ENCODE measurements around the gene MRE11.
"Not testable (repeated sequence)": the region's sequence is repeated elsewhere in the genome, so short reads cannot be mapped to it uniquely, and the experiment has no call there.

MRE11 gene

DNA sequence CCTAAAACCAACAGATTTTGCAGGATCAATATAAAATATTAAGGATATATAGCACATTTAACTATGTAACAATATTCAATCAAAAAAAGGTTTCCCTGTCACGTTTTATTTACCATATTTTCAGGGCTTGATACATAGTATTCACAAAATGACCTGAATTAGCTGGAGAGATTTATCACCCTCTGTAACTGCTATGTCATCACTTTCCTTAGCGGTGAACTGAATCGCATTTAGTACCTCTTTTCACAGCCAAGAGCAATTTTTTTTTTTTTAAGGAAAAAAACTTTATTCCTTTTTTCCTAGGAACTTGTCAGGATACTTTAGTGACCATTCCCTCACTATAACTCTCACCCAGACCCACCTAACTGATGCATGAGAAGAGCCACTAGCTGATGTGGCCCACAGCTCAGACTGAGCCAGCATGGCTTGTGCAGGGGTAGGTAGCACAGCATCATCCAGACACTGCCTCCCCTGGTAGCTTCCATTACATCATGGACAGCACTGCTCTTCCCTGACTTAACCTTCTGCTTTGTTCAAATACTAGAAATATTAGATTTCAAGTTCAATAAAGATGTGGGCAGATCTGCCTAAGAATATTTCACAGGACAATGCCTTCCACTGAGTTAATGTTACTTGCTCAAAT lies 75.4 kb downstream of the MRE11 start:
- no peak for DNase-seq

DNA sequence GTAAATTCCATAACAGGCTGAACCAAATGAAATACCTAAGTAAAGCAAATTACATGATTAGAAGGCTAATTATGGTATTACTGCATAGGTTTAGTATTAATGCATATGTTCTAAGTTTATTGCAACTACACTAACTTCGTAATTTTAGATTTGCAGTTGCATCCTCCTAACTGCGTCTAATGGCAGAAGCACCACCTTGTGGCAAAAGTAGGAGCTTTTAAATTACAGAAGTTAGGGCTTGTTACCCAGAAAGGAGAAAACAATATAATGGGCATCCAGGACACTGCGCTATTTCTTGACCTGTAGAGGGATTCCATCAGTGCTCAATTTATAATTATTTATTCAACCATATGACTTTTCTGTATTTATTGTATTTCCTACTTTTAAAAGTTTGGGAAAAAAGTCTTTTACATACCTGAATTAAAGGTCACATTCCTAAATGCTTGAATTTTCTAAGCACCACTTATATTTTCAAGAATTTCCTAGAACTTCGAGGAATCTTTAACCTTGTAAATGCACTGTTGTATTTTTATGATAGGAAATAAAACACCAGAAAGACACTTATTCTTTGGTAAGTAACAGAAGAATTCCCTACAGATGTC lies 76.2 kb downstream of the MRE11 start:
- DNase-seq: no peak

DNA sequence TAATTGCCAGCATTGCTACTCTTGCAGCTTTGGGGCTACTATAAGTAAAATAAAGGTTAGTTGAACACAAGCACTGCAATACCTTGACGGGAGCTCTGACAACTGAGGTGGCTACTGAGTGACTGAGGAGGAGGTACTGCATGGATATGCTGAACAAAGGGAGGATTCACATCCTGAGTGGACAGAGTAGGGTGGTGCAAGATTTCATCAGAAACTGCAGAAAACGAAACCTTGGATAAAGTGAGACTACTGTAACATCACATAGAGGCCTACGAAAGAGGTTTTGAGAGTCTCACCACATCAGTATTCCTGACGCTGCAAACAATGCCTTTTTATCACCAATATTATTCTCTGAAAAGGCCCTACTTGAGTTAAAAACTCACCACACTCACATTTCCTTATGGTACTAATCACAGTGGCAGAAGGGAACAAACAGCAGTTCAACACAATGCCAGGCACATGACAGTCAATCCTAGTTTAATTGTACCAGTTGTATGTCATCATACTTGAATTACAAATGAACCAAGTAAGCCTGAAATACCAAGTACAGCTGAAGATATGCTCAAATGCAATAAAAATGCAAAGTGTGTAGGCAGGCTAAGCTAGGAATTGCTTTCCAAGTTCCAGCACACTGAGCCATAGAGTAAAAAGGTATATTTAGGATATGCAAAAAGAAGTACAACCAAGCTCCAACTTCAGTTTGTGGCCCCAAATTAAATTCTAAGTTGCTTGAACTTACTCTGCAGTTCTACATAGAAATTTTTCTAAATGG lies 88.4 kb downstream of the MRE11 start:
- no peak for DNase-seq

DNA sequence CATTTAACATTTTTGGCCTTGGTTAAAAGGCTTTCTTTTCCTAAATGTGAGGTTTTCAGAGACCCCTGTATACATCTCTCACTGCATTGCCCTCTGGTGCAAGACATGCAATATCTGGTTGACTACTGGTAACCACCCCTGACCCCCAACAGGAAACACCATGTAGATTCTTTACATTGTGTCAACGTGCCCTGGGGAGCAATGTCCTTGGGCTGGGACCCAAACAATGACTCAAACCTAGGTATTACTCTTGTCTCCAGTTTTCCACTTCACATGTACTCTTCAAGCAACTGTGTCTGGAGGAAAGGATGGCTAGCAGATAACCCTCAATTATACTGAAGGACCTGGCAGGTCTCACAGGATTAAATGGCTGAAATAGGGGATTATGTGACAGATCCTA lies 91.3 kb downstream of the MRE11 start:
- no peak for DNase-seq

DNA sequence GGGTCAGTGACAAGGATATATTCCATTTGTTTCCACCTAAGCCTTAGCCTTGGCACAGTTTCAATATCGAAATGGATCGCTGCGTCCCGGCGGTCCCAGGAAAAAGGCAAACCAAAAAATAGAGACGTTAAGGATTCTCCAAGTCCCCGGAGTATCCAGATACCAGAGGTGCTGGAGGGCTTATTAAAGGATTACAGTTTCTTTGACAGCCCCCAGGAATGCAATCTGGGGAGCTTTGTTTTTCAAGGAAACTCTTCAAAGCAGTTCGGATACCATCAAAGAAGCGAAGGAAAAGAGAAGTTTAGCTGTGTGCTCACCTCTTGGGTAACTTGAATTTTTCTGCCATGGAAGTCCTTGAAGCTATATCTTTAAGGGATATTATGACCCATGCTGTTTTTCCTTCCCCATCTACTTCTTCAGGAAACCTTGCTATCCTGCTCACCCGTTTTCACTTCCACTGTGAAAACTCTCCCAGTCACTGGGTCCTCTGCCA lies 91.8 kb downstream of the MRE11 start:
- no peak for DNase-seq

DNA sequence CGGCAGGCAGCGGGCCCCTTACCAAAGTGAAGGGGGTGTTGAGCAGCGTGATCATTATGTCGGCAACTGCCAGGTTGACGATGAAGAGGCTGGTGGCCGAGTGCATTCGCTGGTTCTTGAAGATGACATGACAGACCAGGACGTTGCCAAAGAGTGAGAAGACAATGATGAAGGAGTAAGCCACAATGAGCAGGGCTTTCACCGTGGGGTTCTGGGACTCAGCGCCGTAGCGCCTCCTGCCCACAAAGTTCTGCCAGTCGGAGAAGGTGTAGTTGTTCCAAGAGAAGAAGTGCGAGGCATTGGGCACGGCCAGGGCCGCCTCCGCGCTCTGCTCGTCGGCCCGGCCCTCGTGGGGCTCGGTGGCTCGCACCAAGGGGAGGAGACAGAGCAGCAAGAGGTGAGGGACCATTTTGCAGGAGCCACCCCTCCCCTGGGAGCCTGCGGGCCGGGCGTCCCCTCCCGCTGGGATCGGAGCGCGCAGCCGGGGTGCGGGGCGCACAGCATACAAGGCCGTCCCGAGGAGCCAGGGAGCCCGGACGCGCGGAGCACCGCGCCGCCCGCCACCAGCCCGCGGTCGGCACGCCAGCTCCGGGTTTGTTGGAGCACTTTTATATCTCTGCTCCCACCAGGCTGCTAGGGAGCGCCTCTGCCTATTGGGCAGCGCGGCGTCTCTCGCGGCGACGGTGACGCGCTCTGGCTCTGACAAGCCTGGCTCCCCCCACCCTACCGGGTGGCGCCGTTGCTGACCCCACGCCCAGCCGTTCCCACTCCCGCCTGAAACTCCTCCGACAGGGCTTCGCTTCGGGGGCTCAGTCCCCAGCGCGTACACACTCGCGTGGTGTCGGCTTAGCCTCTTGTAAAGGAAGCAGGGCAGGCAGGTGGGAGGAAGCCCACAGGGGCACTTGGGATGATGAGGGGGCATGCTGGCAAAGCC lies 92.5 kb downstream of the MRE11 start, which contains the start of gene GPR83:
TSS of gene GPR83 (minus strand) at position 581 of the 934 bp plus-strand sequence. CDS start at position 409, 172 bp downstream.
- DNase-seq: no peak

DNA sequence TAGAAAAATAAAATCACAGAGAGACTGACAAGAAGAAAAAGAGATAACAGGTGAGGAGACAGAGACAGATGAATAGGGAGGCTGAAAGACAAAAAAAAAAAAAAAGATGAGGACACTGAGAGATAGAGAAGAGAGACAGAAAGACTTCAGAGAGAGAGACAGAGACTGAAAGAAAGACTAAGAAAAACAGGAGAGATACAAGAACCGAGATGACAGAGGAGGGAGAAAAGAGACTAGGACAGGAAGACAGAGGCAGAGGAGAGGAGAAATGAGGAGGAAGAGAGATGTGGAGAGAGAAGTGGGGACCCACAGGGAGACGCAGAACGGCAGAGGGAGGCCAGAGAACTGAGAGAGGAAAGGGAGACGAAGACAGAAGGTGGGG lies 93.2 kb downstream of the MRE11 start:
- DNase-seq: no peak

DNA sequence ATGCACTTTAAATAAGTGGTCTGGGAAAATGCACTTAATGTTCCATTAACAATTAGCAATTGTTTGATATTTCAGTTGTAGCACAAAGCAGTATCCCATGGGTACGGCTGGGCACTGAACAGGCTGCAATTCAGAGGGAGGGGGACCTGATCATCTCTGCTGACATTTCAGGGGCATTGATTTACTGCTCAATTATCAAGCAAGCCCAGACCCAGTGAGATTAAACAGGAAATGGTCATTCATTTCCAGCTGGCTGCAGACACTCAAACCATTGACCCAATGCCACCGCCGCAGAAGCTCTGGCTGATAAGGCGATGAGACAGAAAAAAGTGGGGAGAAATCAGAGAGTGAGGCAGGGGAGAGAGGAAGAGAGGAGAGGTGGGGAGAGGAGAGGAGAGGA lies 93.6 kb downstream of the MRE11 start:
- DNase-seq: no peak

DNA sequence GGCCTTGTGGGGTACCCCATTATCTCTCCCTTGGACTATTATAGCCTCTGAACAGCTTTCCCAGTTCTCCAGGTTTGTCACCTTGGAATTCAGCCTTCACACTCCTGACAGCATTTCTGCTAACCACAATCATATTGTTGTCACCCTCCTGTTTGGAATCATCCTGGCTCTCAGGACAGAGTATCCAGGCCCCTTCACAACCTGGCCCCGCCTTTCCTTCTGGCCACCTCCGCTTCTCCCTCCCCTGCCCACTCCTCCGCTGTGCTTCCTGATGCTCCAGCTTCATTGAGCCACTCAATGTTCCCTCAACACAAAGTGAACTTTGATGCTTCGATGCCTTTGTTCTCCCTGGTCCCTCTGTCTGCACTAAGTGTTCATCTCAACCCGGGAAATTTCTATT lies 95.5 kb downstream of the MRE11 start:
- no peak for DNase-seq

DNA sequence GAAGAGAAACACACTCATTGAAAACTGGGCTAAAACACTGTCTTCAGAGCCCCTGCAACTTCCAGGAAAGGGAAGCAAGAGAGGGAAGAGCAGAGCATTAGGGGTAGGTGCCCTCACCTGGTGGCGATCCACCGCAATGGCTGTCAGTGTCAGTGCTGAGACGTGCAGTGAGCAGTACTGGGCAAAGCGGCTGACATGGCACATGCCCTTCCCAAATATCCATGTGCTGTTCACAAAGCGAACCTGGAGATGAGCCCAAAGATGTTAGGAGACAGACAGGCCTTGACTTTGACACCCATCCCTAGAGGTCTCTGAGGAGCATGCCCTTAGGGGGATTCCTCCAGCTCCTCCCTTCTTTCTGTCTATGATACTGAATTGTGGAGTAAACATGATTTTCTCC lies 97.4 kb downstream of the MRE11 start:
- DNase-seq: no peak

DNA sequence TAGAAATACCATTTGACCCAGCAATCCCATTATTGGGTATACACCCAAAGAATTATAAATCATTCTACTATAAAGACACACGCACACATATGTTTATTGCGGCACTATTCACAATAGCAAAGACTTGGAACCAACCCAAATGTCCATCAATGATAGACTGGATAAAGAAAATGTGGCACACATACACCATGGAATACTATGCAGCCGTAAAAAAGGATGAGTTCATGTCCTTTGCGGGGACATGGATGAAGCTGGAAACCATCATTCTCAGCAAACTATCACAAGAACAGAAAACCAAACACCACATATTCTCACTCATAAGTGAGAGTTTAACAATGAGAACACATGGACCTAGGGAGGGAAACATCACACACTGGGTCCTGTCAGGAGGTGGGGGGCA lies 101.7 kb downstream of the MRE11 start:
- not testable (repeated sequence) for DNase-seq

DNA sequence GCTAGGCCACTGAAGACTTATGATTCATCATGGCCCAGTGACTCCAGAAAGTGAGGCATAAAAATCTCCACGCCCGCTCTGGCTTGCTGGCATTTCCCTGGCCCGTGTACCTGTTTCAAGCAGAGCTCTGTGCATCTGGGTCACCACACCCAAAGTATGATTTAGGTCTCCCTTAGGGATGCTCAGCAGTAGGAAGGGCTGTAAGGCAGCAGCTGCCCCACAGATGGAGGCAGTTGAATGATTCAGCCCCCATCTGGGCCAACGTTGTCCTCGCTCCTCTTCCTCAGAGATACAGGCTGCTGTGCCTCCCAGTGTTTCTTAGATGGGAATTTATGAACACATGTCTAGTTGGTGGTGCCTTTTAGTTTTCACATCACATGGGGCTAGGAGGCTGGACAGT lies 114.0 kb downstream of the MRE11 start:
- DNase-seq: no peak

DNA sequence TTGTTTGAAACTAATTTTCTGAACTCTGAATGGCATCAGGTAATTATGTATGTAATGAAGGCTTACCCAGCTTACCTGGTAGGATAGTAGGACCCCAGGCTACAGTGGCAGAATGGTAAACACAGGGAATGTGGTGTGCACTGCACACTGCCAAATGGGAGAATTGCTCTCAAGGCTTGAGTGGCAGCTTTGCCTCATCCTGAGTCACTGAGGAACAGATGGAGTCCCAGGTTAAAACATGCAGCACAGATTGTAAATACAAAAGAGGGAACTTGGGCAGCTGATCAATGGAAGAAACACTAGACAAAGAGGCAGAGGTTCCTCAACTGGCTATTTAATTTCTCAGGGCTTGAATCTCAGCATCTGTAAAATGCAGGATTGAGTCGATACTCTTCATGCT lies 116.8 kb downstream of the MRE11 start:
- DNase-seq: no peak

DNA sequence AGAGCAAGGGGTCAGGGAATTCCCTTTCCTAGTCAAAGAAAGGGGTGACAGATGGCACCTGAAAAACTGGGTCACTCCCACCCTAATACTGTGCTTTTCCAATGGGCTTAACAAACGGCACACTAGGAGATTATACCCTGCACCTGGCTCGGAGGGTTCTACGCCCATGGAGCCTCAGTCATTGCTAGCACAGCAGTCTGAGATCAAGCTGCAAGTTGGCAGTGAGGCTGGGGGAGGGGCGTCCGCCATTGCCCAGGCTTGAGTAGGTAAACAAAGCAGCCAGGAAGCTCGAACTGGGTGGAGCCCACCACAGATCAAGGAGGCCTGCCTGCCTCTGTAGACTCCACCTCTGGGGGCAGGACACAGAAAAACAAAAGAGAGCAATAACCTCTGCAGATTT lies 123.1 kb downstream of the MRE11 start:
- DNase-seq: not testable (repeated sequence)

All from GOT3 (cell line).